Colonic mucosa (tissue), 4 donors: ENCODE data around the gene SELE. TPM values are rescaled to one million over a fixed set of nuclear protein-coding genes. Genes with fewer than 3 reads are reported as not detected.
A peak's percentile ranks its signal among the peaks of the same experiment; 100 is the strongest.

Experiments used
- DNase-seq: peaks from one replicate; pipeline ENCODE4 v3.0.0-alpha.2; 2020
- H3K27ac ChIP-seq: fragments of 200-600 bp; one replicate; pipeline ENCODE4 v1.8.0; 2021
- H3K27me3 ChIP-seq: fragments of 200-600 bp; one replicate; pipeline ENCODE4 v1.8.0; 2021
- H3K36me3 ChIP-seq: fragments of 200-600 bp; one replicate; pipeline ENCODE4 v1.8.0; 2021
- H3K4me1 ChIP-seq: fragments of 200-600 bp; one replicate; pipeline ENCODE4 v1.8.0; 2021; ENCODE audit warnings: mild to moderate bottlenecking
- H3K4me3 ChIP-seq: fragments of 200-600 bp; one replicate; pipeline ENCODE4 v1.8.0; 2021
- H3K9ac ChIP-seq, 2 donors: one replicate each; pipeline ENCODE4 v1.7.0; 2013; ENCODE audit warnings: control low read depth in 2 of 2, low read depth in 2 of 2, low read length in 2 of 2
- H3K9me3 ChIP-seq: fragments of 200-600 bp; one replicate; pipeline ENCODE4 v1.8.0; 2021
- CTCF ChIP-seq: fragments of 200-600 bp; IDR thresholded peaks from one replicate; pipeline ENCODE4 v1.8.0; 2022; ENCODE audit warnings: antibody characterized with exemption, mild to moderate bottlenecking
- intact Hi-C: fragments of 100-400 bp; cut with DNase I; formaldehyde crosslinking; loops from one replicate; pipeline ENCODE4 v1.14.1; 2022
- total RNA-seq, 2 donors: library from RNA; stranded (reverse); fragmentation: NEBNext Ultra II Directional in 1 of 2; extraction: Animal tissue kit (Norgen Biotek cat#: 25700) in 1 of 2; gene quantifications; one replicate each; pipeline ENCODE4 v1.2.1, GENCODE V29; 2021
- donor health status: healthy.
- donor health status: DM: no; HTN: no; CAD: no.
- donor health status: DM: no; HTN: no; CAD: no.

The SELE gene
- total RNA-seq, 2 donors from 2014 or later = 0.20 to 4.0 TPM

DNA sequence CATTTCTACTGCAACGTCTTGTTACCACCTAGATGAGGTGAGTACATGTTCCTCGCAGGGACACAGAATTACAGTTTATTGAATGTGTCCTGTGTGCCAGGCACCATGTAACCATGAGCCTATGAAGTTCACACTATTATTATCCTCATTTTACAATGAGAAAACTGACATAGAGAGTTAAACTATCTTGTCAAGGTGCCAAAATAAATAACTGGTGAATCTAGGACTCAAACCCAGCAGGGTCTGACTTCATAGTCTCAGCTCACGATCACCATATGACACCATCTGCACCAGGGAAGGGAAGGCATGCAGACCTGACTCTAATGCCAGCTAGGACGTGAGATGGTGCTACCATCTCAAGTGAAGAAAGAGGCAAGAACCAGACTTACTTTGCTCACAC lies 2.4 kb downstream of the SELE start:
- no peak for TF ChIP-seq CTCF
- no peaks in the 10 kb centered on the region for H3K27me3 ChIP-seq
- no peaks in the 10 kb centered on the region for H3K4me1 ChIP-seq
- no peak for DNase-seq
- H3K9me3 ChIP-seq = no peaks in the 10 kb centered on the region
- no peak overlapping the region for H3K9ac ChIP-seq
- no peak overlapping the region for H3K27ac ChIP-seq
- intact Hi-C loops = no loop called here
- no peak overlapping the region for H3K4me3 ChIP-seq
- no peaks in the 10 kb centered on the region for H3K36me3 ChIP-seq

- Histone ChIP-seq H3K4me1 (no peaks in the 10 kb centered on the region), H3K9me3 (no peaks in the 10 kb centered on the region), H3K4me3 (no peak overlapping the region), H3K27ac (no peak overlapping the region), H3K36me3 (no peaks in the 10 kb centered on the region), H3K9ac (no peak overlapping the region), H3K27me3 (no peaks in the 10 kb centered on the region)
- TF ChIP-seq CTCF = no peak
- intact Hi-C loops = no loop called here
- DNase-seq = no peak
Observed at GRCh38 chr1:169729991-169730390, 3.9 kb downstream of the SELE start.

DNA sequence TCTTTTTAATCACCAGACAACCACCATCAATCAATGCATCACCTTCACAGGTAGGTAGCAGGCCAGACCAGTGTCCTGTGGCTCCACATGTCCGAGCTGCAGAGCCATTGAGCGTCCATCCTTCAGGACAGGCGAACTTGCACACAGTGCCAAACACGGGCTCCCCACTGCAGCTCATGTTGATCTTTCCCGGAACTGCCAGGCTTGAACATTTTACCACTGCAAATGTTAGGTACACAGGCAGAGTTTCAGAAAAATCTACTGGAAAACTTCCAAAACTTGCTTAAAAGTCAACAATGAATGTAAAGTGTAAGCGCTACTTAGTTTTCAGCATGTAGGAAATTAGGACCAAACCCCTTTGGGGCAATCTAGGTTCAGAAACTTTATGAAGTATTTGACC lies 6.6 kb downstream of the SELE start:
- H3K27ac ChIP-seq = no peak overlapping the region
- H3K9ac ChIP-seq = peak overlapping the region in 1 of 2 donors; percentile 13
- H3K27me3 ChIP-seq = no peaks in the 10 kb centered on the region
- no peak for TF ChIP-seq CTCF
- H3K36me3 ChIP-seq = no peaks in the 10 kb centered on the region
- no peaks in the 10 kb centered on the region for H3K4me1 ChIP-seq
- intact Hi-C loops = no loop called here
- no peaks in the 10 kb centered on the region for H3K9me3 ChIP-seq
- H3K4me3 ChIP-seq = no peak overlapping the region
- peak; percentile 41 for DNase-seq

DNA sequence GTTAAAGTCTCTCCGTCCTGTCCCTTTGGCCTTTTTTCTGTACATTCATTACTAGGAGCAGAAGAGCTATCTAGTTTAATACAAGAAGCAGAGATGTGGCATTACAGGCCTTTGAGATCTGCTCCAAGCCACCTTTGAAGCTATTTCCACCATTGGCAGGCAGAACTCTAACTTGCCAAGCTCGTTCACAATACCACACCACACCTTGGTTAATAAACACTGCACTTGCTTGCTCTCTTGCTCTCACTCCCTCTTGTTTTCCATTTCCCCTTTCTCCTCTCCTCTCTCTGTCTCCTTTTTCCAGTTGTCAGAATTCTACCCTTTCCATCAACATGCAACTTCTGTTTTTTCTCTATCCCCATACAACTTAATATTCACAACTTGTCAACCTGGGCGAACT lies 7.0 kb downstream of the SELE start:
- no peak overlapping the region for H3K27ac ChIP-seq
- no peaks in the 10 kb centered on the region for H3K4me1 ChIP-seq
- DNase-seq = peak; percentile 29
- no peaks in the 10 kb centered on the region for H3K9me3 ChIP-seq
- H3K9ac ChIP-seq = peak overlapping the region in 1 of 2 donors; percentile 13
- no peak overlapping the region for H3K4me3 ChIP-seq
- TF ChIP-seq CTCF = no peak
- no peaks in the 10 kb centered on the region for H3K27me3 ChIP-seq
- H3K36me3 ChIP-seq = no peaks in the 10 kb centered on the region
- intact Hi-C loops = no loop called here

DNA sequence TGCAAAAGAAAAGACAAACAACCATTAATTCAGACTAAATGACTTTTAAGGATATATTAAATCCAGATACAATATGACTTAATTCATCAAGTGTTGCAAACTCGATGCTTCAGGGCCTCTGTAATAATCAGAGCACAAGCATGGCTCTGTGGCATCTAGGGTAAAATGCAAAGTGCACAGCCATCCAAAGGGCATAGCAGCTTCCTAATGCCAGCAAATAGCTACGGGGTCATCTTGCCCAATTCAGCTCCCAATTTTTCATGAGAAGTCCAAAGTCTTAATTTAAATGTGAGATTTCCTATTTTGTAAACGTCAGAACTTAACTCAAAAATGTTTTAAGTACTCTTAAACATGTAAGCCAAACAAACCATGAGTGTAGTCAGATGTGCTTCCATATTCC lies 7.9 kb downstream of the SELE start:
- no peaks in the 10 kb centered on the region for H3K36me3 ChIP-seq
- no peak overlapping the region for H3K4me3 ChIP-seq
- H3K27me3 ChIP-seq = no peaks in the 10 kb centered on the region
- no peak for TF ChIP-seq CTCF
- no peak for DNase-seq
- intact Hi-C loops = no loop called here
- no peak overlapping the region for H3K27ac ChIP-seq
- no peaks in the 10 kb centered on the region for H3K4me1 ChIP-seq
- H3K9ac ChIP-seq = no peak overlapping the region
- no peaks in the 10 kb centered on the region for H3K9me3 ChIP-seq

DNA sequence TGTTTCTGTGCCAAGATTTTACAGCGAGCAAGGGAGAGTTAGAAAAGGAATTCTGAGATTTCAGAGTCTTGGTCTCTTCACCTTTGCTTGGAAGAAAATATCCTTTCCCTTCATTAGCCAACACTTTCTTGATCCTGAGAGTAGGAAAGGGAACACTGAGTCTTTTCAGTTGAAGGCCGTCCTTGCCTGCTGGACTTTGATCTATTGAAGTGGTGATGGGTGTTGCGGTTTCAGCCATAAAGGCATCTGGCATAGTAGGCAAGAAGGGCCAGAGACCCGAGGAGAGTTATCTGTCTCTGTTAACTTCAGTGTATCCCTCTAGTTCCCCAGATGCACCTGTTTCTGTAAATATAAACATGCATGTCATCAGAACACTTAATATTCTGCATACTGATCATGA lies 9.7 kb downstream of the SELE start:
- peak; percentile 28 for DNase-seq
- Histone ChIP-seq H3K9ac (no peak overlapping the region), H3K4me3 (no peak overlapping the region), H3K9me3 (no peaks in the 10 kb centered on the region), H3K4me1 (no peaks in the 10 kb centered on the region), H3K36me3 (no peaks in the 10 kb centered on the region), H3K27me3 (no peaks in the 10 kb centered on the region), H3K27ac (no peak overlapping the region)
- no peak for TF ChIP-seq CTCF
- intact Hi-C loops = no loop called here
